GM08714 (cell line): ENCODE data around the gene KRT17.
"Not testable (repeated sequence)": the region's sequence is repeated elsewhere in the genome, so short reads cannot be mapped to it uniquely, and the experiment has no call there.

ENCODE experiments used
- H3K4me3 ChIP-seq: fragments of 200-500 bp; sonication (Bioruptor generic); 2 replicates; pipeline ENCODE4 v1.5.1; 2014; ENCODE audit warnings: mild to moderate bottlenecking, low read length, inconsistent platforms
- ZNF274 ChIP-seq: IDR thresholded peaks from 2 replicates; pipeline ENCODE4 v1.6.1; 2012; ENCODE audit warnings: mild to moderate bottlenecking, low read depth, low read length

KRT17 gene

DNA sequence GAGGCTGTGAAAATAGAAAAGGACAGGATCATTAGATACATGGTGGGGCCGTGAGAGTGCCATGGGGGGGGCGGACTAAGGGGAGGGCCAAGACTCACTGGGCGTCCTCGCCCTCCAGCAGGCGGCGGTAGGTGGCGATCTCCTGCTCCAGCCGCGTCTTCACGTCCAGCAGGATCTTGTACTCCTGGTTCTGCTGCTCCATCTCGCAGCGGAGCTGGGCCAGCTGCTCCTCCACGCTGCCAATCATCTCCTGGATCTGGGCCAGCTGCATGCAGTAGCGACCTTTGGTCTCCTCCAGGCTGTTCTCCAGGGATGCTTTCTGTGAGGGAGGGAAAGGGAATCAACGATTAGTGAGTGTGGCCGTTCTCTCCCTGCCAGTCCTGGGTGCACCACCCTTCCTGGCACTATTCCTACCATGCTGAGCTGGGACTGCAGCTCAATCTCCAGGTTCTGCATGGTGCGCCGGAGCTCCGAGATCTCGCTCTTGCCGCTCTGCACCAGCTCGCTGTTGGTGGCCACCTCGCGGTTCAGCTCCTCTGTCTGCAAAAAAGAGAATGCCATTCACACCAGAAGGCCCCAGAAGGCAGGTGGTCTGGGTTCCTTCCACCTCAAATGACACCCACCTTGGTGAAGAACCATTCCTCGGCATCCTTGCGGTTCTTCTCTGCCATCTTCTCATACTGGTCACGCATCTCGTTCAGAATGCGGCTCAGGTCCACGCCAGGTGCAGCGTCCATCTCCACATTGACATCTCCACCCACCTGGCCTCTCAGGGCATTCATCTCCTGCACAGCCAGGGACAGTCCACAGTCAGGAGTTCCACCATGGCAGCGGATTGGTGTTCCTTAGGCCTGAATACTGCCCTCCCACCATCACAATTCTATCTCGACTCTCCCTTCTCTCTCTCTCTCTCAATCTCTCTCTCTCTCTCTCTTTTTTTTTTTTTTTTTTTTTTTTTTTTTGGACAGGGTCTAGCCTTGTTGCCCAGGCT lies 40.9 kb downstream of the KRT17 start:
- H3K4me3 ChIP-seq, result no peak overlapping the region

DNA sequence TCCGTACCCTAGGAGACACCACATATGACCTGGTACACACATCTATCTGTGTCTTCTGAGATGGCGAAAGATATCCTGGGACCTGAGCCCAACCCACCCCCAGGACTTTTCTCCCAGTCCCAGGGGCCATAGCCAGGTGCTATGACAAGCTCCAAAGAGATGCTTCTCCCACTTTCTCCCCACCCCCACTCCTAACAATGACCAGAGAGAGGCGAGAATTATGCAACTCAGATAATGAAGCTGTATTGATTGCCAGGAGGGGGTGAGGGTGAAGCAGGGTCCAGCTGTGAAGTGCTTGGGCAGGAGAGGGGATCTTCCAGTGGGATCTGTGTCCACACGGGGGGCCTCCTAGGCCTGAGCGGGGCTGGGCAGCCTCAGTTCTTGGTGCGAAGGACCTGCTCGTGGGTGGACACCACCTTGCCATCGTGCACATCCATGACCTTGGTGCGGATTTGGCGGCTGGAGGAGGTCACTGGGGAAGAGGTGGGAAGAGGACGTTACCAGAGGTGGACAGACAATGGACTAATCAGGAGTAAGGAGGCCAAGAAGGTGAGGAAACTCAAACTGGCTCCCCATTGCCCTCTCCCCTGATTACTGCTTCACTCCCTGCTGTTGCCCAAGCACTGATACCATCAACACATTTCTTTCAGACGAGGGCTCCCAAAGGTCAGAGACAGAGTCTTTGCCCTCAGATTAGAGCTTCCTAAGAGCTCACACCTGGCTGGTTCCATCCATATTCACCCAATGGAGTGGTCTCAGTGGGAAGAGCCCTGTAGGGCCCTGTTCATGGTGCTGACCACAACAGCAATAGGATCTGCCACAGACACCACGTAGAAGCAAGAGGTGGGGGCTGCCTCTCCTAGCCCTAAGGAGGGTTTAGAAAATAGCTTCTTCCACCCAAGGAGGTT lies 42.1 kb downstream of the KRT17 start:
- H3K4me3 ChIP-seq, result not testable (repeated sequence)

More for the DNA sequence above, 40.9 kb downstream of the KRT17 start:
- TF ChIP-seq ZNF274, result no peak

DNA sequence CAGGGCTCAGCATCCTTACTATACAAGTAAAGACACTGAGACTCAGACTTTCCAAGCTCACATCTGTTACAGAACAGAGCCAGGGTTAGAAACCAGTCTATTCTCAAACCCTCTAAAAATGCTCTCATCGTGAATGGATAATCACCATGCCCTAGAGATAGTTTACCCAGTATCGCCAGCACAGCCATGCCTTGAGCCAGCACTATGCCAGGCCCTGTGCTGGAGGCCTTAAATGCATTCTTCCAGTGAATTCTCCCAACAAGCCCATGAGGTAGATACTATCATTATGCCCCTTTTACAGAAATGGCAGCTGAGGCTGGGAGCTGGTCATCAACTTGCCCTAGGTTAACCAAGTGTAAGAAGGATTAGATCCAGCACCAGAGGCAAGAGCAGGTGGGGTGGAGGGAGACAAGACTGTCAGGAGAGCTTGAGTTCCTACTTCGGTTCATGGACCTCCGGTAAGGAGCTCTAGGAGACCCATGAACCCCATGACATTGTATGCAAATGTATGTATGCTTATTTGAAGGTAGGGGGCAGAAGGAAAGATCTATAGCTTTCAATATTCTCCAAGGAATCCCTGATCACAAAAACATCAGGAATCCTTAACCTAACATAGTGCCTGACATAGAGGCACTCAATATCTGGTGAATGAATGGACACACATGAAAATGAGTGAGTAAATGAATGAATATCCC lies 42.9 kb downstream of the KRT17 start:
- no peak overlapping the region for H3K4me3 ChIP-seq
- TF ChIP-seq ZNF274, result no peak

DNA sequence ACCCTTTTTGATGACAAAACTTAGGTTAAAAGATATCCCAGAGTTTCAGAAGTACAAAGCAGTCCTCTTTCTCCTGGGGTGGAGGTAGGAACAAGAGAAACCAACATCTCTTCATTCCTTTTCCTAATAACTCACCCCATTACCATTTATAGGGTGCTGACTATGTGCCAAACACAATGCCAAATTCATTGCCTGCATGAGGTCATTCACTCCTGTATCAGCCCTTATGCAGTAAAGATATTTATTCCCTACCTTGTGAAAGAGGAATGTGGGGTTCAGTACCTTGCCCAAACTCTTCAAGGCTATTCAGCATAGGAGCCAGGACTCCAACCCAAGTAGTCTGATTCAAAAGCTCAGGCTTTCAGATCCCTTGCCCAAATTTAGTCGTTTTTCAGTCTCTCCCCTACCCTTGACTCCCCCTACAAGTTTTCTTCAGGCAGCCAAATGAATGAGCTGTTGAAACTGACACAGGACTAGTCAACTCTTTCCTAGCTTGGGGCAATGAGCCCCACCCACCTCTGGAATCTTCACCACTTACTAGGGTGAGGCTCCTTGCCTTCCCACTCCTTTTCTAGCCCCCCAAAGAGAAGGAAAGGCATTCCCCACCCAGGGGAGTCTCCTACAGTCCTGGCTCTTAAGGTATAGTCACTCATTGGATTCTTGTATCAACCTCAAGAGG lies 43.5 kb downstream of the KRT17 start:
- no peak for TF ChIP-seq ZNF274
- no peak overlapping the region for H3K4me3 ChIP-seq

DNA sequence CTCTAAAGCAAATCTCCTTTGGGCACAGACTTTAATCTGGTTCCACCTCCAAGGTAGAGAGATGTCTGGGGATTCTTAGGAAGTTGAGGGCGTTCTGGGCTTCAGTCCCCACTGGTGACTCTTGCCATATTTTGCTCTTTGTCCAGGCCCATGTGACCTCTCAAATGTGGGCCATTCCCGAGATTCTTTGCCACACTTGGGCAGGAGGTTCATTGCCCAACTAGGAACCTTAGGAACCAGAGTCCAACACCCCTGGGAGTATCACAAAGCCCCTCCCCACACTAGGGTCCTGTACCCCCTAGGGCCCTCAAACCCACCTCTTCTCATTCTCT lies 44.2 kb downstream of the KRT17 start:
- TF ChIP-seq ZNF274, result no peak
- H3K4me3 ChIP-seq, result no peak overlapping the region

DNA sequence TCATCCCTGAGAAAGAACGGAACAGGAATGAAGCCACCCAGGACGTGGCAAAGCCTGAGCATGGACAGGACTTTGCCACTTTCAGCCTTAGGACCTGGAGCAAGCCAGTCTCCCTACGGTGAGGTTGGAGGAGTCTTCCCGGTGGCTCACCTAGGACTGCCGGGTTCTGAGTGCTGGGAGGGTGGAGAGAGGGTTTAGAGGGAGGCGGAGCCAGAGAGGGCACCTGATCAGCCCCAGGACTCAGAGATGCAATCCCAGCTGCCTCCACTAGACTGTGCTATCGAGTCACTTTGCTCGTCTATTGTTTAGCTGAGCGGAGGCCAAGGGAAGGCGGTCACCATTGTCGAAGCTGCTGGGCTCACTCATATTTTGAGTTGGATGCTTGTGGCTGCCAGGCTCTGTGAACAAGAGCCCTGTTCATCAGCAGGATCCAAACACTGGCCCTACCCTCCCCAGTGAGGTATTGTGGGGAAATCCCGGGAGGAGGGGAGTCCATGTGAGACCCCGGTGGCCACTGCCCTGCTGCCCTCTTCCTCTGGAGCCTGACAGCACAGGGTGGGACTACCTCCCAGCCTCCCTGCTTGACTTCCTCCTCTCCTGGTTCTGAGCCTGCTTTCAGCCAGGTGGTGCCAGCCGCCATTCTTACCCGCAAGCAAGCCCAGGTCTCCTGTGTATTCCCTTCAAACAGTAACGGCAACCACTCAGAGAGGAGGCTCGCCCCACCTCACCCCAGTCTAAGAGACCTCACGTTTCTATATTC lies 44.7 kb downstream of the KRT17 start:
- TF ChIP-seq ZNF274, result no peak
- H3K4me3 ChIP-seq, result no peak overlapping the region

DNA sequence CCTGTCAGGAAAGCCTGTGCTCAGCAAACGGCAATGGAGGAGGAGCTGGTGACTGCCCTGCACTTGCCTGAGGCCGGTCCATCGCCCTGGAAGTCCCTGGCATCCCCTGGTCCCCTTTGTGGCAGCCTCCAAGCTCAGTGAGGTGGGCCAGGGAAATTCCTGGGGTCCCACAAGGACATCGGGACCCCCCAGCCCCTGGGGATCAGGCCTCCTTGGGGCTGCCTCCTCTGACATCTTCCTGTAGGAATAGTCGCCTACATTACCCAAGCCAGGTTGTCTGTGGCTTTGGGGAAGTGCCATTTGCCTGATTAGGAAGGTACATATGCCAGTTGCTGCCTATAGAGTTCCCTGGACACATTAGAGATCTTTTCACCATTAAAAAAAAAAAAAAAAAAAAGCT lies 45.4 kb downstream of the KRT17 start:
- no peak overlapping the region for H3K4me3 ChIP-seq

DNA sequence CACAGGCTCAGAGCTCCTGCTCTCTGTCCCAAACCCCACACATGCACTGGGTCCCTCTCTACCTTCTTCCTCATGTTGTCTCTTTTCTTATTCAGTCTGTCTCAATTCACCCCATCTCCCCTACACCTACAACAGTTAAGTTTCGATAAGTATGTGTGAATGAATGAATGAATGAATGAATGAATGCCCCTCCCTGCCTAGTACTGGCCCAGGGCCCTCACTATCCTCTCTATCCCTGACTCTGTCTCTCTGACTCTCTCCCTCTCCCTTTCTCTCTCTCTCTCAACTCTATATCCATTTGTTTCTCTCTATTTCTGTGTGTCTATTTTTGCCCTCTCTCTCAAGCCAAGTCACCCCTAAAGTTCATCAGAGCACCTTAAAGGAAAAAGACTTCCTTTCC lies 45.8 kb downstream of the KRT17 start:
- TF ChIP-seq ZNF274, result no peak
- H3K4me3 ChIP-seq, result no peak overlapping the region

More for the DNA sequence above, 45.4 kb downstream of the KRT17 start:
- no peak for TF ChIP-seq ZNF274

DNA sequence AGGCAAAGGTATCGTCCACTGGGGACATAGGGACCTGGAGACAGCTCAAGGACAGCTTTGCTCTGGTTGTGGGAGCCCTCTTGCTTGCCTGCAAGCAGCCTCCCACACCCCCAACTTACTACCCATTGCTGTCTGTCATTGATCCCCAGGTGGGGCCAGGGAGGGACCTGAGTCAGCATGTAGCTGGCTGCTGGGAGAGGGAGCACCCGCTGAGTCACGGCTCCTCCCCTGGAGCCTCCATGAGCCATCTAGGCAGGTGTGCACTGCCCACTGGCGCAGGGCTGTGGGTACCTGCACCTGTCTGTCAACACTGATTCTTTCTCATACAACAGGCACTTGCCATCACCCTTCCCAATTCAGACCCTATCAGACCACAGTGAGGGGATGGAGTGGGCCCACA lies 47.6 kb downstream of the KRT17 start:
- H3K4me3 ChIP-seq, result not testable (repeated sequence)

DNA sequence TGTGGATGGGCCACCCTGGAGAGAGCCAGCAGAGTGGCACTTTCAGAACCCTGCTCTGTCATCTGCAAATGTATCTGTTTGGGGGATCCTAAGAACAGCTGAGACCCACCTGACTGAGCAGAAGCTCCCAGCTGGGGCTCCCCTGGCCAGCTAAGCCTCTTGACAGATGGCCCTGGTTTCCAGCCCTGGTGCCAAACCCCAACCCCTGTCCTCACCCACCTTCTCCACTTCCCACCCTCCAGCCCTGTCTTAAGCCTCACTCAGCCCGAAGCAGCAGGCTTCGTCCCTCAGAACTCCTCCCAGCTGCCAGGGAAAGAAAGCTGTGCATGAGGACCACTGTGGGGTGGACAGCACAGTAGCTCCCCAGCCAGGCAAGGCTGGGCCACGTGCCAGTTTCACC lies 49.0 kb downstream of the KRT17 start:
- H3K4me3 ChIP-seq, result no peak overlapping the region
- TF ChIP-seq ZNF274, result no peak

DNA sequence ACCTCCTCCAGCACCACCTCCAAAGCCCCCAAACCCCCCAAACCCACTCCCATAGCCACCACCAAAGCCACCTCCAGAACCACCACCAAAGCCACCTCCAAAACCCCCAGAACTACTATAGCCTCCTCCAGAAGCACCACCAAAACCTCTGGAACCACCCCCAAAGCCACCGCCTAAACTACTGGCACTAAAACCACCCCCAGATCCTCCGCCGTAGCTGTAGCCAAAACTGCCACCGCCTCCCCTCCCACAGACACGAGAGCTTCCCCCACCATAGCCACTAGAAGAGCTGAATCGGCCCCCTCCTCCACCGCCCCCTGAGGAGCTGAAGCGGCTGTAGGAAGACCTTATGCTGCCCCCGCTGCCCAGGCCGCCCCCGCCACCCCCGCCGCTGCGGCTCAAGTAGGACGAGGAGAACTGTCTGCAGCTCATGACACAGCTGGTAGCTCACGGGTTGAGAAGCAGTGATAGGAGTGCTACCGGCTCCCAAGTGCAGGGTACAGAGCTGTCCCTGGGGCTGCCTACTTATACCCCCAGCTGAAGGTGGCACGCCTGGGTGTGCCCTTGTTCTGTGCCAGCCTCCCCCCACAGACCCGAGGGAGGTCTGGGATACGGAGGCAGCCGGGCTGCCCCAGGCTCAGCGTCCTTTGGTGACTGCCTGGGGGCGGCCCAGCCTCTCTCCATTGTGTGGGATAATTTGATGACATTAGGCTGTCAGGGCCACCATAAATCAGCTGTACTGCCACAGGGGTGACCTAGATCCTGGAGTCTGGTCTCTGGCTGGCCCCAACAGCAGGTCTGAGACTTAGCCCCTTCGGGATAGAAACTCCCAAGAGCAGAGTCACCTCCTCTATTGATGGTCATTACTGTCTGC lies 52.6 kb downstream of the KRT17 start, which contains the start of gene KRT9:
TSS of gene KRT9 (minus strand) at position 499 of the 874 bp plus-strand sequence. CDS start at position 432, 67 bp downstream.
- TF ChIP-seq ZNF274, result no peak
- H3K4me3 ChIP-seq, result no peak within 1 kb of the TSS
